HFF-Myc (cell line): ENCODE measurements around the gene UQCC2.

ENCODE experiments used
- DNase-seq: peaks from one replicate; pipeline ENCODE4 v3.0.0-alpha.2; 2011; ENCODE audit warnings: low read depth; ENCODE audit errors: extremely low read depth
- H3K4me3 ChIP-seq: replicated peaks from 2 replicates; pipeline ENCODE4 v1.5.1; 2011; ENCODE audit warnings: low read depth, mild to moderate bottlenecking, control low read depth, low read length
- TF ChIP-seq, protein P1 (sequence below): IDR thresholded peaks from 2 replicates; pipeline ENCODE4 v1.5.1; 2012; ENCODE audit warnings: mild to moderate bottlenecking, low read depth, low read length, control low read depth; ENCODE audit errors: missing control alignments

UQCC2 gene

DNA sequence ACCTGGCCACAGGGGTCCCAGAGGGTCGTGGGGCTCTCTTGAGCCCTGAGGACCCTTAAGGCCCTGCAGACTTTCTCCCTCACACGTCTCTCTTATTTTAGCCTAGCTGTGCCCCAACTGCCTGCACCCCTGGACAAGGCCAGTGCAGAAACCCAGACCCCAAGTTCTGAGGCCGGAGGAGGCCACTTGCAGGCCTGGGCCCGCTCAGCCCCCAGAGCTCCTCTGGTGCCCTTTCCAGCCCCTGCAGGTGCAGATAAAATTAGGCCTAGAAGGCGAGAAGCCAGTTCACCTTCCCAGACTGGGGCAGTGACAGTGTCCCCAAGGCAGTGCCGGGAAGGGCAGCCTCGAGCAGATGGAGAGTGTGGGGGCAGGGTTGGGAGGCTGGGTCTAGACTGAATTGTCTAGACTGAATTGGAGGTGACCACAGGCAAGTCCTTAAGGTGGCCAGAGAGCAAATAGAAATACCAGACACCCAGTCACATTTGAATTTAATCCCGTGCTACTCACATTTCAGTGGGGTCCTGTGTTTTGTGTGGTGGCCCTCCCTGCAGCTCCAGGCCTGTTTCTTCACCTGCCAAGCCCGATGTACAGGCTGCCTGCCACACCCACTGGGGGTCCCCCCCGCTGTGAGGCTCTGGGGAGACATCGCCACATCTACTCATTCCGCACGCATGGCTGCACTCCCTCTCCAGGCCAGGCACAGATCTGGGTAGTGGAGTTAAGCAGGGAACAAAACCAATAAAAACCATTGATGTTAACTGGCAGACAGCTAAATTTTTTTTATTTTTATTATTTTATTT, 43.8 kb upstream of the UQCC2 start:
- no peak overlapping the region for H3K4me3 ChIP-seq
- TF ChIP-seq, protein P1, sequence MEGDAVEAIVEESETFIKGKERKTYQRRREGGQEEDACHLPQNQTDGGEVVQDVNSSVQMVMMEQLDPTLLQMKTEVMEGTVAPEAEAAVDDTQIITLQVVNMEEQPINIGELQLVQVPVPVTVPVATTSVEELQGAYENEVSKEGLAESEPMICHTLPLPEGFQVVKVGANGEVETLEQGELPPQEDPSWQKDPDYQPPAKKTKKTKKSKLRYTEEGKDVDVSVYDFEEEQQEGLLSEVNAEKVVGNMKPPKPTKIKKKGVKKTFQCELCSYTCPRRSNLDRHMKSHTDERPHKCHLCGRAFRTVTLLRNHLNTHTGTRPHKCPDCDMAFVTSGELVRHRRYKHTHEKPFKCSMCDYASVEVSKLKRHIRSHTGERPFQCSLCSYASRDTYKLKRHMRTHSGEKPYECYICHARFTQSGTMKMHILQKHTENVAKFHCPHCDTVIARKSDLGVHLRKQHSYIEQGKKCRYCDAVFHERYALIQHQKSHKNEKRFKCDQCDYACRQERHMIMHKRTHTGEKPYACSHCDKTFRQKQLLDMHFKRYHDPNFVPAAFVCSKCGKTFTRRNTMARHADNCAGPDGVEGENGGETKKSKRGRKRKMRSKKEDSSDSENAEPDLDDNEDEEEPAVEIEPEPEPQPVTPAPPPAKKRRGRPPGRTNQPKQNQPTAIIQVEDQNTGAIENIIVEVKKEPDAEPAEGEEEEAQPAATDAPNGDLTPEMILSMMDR = no peak
- DNase-seq = no peak

DNA sequence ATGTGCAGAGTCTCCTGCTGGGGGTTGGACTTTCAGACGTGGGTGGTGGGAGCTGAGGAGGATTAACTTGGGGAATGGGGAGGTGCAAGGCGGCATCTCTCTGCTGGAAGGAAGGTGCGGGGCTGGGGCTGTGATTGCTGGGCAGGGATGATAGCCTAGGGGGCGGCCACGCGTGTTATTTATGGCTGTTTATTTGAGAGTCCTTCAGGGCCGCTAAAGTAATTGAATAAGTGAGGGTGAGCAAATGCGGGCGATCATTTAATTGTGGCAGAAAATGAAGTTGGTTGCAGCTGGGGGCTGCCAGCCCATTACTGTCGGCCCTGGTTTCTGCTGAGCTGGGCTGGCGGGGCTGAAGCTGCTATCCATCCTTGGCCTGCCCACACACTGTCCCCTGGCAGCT, 42.7 kb upstream of the UQCC2 start:
- H3K4me3 ChIP-seq = no peak overlapping the region
- no peak for DNase-seq
- TF ChIP-seq, protein P1 = no peak

DNA sequence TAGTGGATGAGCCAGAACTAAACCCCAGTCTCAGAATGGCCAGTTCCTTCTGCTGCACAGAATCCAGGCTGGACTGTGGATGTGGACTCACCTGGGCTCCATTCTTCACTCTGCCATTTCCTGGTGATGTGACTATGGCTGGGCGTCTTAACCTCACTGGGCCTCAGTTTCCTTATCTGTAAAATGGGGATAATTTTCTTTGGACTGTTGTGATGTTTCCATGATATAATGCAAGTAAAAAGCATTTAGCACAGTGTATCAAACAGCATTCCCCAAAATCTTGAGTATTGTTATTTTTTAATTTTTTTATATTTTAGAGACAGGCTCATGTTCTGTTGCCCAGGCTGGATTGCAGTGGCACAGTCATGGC, 41.1 kb upstream of the UQCC2 start:
- TF ChIP-seq, protein P1 = no peak
- no peak overlapping the region for H3K4me3 ChIP-seq
- no peak for DNase-seq

DNA sequence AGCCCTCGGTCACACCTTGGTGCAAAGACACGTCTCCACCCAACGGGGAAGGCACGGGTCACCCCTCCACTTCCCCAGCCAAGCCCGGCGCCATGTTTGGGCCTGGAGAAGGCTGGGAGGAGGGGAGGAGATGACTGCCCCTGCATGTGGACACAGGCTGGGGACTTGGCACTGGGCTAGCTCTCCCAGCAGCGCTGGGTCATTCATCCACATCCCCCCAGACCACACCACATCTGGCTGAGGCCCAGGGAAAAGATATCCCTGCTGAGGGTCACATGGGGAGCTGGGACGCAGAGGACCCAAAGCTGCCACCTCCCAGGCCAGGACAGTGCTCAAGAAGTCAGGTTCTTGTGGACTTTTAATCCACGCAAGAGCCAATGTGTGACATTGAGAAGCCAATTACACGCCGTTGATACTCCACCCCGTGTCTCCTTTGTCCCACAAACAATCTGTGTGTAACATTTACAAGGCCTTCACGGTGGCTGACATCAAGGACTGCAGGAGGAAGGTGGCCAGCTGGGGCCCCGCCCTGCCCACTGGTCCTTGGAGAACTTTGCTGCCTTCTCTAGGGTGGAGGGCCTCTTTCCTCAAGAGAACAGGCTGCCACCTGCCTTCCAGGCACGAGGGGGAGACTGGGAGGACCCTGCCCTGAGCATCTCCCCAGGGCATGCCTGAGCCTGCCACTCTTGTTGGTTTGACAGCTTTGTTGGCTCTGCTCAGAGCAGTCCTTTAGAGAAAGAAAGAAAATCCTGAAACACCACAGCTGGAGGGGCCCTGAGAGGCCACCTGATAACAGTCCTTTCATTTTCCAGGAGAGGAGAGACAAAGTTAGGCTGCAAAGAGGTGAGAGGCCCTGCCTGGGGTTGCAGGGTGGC, 40.5 kb upstream of the UQCC2 start:
- DNase-seq = no peak
- TF ChIP-seq, protein P1 = no peak
- no peak overlapping the region for H3K4me3 ChIP-seq

DNA sequence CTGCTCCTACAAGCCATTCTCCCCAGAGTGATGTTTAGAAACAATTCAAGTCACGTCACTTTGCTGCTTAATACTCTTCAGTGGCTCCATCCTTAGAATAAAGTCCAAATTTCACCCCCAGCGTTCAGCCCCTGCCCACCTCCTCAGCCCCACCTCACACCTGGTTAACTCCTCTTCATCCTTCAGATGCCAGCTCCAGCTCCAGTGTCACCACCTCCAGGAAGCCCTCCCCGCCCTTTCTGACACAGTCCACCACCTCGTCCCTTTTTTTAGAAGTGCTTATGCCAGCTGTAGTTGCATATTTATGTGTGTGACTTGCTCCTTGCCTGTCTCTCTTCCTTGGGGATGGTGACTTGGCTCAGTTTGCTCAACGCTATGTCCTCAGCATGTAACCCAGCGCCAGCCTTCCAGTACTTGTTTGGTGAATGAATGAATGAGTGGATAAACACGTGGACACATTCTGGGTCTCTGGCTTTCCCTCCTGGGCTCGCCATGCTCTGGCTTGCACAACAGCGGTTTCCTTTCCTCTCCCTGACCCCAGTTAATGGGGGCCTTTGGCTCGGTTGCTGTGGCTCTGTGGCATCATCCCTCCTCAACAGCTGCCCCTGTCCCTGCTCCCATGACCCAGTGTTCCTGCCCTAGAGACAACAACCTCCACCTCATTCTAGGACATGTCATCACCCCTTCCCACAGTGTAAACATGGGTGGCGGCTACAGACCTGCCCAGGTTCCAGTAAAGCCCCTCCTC, 38.9 kb upstream of the UQCC2 start:
- no peak for DNase-seq
- TF ChIP-seq, protein P1 = no peak
- H3K4me3 ChIP-seq = no peak overlapping the region

DNA sequence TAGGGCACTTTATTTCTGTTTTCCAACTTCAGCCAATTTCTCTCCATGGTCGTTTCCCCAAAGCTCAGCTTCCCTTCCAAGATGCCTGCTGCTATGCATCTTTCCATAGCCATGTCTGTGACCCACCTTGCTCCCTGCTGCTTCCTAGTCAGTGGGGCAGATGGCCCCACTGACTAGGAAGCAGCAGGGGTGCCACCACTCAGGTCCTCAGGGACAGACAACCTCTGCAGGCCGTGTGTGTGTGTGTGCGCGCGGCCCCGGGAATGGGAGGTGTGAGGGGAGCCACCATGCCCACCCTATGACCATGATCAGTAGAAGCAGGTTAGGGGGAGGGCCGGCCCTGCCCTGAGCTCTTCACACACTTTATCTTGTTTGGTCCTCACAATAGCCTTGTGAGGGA, 37.9 kb upstream of the UQCC2 start:
- DNase-seq = no peak
- TF ChIP-seq, protein P1 = no peak

More for the DNA sequence above, 37.9 kb upstream of the UQCC2 start:
- no peak overlapping the region for H3K4me3 ChIP-seq
